Fibroblast of skin of abdomen (primary cell): Measurements from ENCODE around the gene HS3ST3B1. TPM values are rescaled to one million over a fixed set of nuclear protein-coding genes. Genes with fewer than 3 reads are reported as not detected.

Source experiments
- DNase-seq: peaks from one replicate; pipeline ENCODE4 v3.0.0-alpha.2; 2013
- polyA plus RNA-seq, 2 experiments: library from polyadenylated mRNA; unstranded; fragments of 120-200 nt; gene quantifications; one replicate each; pipeline ENCODE4 v1.2.1, GENCODE V29; 2013; ENCODE audit not compliant: insufficient read length in 2 of 2

The HS3ST3B1 gene
- 32.8 TPM for polyA plus RNA-seq (2013, experiment 1 of 2; ENCODE audit: insufficient read length)
- 34.5 TPM for polyA plus RNA-seq (2013, experiment 2 of 2; ENCODE audit: insufficient read length)

DNA sequence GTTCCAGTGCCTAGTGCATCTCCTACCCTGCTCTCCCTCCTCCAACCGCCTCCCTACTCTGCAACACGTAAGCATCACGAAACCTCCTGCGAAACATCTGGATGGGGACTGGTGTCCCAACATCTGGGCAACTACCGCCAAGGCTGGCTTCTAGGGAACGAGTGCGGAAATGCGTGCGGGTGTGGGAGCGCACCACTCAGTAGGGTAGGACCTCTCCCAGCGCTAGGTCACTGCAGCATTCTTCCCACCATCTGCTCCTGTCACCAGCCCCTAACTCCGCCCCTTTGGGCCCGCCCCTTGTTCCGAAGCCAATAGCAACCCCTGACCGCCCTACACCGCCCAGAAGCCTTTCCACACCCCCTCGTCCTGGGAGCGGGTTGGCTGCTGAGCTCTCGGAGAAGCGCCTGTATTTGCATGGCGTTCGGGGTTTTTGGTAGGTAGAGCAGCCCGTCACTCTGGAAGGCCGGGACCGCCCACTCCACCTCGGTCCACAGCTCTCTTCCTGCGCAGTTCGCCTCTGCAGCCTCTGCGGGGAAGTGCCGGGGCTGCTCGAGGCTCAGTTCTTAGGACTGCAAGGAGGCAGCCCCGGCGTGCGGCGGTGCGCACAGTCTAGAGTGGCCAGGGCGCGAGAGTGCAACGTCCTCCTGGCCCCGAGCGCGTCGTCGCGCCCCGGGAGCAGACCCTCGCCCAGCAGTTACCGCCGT is at the start of gene HS3ST3B1:
HS3ST3B1 (plus strand) TSS at position 507 of the 704 bp plus-strand sequence. CDS start 438 bp downstream, outside the sequence.
- DNase-seq, result peak; percentile 100

DNA sequence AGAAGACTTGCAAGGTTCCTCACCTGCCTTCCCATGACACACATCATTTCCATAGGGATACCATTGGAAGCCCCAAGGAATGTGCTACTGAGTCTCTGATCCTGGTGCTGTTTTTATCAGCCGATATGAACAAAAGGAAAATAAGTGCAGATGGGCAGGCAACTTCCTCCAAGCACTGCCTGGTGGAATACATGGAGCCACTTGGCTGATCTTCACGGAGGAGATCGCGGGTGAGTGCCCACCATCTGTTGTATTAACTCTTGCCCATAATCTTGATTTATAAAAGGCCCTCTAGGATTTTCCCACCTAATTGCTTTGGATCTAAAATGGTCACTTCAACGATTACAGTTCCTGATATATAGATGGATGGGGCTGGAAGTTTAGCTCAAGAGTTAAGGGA is 39.5 kb upstream of the HS3ST3B1 start:
- no peak for DNase-seq

DNA sequence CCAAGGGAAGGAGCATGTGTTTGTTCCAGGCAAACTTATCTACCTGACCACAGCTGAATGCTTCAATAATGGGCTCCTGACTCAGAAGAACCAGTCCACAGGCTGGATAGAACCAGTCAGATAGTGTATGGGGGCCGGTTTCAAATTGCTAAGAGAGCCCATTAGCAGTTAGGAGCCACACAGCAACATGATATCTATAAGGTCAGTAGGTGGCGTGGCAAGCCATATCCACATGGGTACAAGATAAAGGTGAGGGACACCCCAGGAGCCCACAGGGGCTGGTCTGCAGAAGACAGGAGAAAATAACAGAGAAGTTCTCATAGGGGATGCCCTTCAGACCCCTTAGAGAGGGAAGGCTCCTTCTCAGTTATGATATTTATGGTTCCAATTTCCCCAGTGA is 32.6 kb upstream of the HS3ST3B1 start:
- no peak for DNase-seq

DNA sequence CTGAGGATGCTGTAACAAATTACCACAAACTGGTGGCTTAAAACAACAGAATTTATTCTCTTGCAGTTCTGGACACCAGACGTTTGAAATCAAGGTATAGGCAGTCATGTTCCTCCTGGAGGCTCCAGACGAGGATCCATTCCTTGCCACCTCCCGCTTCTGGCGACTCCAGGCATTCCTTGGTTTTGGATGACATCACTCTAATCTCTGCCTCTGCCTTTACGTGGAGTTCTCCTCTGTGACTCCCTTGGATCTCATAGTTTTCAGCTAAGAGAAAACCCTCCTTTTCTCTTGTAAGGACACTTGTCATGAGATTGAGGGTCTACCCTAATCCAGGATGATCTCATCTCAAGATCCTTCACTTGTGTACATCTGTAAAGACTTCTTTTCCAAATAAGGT is 31.4 kb upstream of the HS3ST3B1 start:
- peak; percentile 12 for DNase-seq

DNA sequence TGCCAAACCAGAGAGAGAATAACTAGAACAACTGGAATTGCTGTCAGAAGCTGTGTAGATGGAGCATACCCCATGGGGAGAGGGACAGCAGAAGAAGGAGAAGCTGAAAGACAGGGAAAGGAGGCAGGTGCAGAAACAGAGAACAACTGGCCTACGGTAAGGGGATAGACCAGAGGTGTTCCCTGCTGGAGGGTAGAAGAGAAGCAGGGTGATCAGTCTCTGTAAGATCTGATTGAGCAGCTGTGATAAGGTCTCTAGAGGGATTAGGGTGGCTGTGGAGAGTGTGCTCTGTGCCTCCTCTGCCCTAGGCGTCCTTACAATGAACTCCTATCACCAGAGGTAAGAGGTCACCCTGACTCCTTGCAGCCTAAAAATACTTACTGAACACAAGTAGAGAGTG is 30.4 kb upstream of the HS3ST3B1 start:
- DNase-seq, result no peak

DNA sequence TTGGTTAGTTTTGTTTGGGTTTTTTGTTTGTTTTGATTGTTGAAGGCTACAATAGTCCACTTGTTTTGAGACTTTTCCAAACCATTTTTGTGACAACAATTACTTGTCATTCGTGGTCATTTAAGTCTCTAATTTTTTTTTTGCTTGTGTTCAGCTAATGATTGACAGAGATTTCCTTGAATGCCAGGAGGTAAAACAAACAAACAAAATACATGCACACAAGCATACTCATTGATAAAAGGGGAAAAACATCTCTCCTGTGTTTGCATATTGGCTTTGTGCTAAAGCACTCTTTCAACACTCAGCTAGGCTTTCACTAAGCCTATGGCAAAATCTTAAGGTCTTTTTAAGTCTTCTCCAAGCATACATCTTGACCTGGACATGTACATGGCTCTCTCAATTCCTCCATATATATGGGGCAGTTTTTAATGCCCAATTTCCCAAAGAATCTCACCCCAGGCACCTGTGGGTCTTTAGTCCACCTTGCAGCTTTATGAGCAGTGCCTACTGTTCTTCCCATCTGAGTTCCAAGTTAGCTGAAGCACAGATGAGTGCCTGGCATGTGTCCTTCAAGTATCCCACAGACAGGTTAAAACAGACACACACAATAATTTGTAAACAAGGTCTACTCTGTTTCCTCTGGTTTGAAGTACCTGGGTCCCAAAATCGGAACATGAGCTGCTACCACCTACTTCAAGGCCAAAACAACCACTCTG is 24.2 kb upstream of the HS3ST3B1 start:
- no peak for DNase-seq

DNA sequence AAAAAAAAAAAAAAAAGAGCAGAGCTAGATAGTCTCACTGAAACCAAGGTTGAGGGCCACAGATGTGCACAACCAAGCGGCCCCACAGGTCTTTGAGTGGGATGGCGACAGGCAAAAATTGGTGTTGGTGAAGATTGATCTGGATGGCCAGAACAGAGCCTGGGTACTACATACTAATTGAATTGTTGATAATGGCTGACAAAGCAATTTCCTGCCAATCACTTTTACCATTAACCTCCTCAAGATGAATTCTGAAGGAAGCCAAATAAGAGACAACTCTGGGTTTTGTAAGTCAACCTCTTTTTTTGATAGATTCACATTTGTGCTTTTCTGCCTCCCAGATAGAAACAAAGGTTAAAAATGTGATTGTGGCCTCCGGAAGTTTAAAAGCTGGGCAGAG is 19.4 kb upstream of the HS3ST3B1 start:
- no peak for DNase-seq

GRCh38 chr17:14282726-14283125 is 18.2 kb upstream of the HS3ST3B1 start:
- no peak for DNase-seq

DNA sequence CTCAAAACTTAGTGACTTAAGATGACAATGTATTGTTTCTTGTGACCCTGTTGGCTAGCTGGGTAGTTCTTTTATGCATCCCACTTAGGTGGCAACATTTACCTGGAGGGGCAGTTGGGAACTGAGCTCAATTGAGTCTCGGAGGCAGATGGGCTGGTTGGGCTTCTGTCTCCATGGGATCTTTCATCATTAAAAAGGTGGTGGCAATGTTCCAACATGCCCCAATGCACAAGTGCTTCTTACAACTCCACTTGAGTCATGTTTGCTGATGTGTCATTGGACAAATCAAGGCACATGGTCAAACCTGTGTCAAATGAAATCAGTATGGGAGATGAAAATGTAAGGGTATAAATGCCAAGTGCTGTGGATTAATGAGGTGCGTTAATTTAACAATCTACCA is 11.7 kb upstream of the HS3ST3B1 start:
- DNase-seq, result no peak

DNA sequence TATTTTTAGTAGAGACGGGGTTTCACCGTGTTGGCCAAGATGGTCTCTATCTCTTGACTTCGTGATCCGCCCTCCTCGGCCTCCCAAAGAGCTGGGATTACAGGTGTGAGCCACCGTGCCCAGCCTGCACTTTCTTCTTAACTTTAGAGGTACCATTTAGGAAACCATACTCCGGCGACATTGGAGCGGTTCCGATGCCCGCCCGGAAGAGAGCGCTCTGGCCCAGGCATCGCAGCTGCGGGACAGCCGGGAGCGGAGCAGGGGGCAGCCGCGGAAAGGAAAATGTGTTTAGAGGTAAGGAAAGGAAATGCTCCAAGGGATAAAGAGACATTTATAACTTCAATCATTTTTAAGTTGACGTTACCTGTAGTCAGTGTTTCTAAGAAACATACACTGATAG is 6.0 kb upstream of the HS3ST3B1 start:
- no peak for DNase-seq

- no peak for DNase-seq
Measured at GRCh38 chr17:14295676-14296075, 5.2 kb upstream of the HS3ST3B1 start.

DNA sequence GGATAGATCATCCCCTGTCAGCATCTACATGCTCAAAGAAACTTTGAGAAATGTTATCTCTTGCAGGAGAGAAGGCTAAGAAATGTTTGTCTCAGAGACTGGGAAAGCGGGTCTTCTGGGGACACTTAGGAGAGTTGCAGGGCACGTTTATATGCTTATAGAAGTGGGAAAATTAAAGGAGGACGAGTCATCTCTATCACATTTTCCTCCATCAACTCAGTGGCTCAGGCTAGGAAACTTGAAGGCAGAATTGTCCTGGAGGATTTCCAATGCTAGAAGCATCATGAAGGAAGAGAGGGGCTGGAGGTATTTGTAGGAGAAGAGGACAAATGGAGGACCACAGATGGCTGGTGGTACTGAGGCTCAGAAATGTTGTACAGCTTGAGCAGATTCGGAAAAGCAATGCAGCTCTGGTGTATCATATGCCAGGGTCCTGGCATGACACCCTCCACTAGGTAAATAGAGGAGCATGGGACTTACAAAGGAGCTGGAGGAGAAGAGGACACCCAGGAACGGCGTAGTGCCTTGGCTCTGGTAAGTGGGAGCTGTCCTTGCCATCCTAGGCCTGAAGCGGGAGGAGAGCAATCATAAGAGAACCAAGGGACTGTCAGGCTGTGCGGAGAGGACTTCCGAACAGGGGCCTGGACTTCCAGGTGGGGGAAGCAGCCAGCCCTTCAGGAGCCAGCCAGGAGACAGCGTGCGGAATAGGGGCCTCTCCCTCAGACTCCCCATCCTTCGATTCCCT is 4.5 kb upstream of the HS3ST3B1 start:
- peak; percentile 63 for DNase-seq

DNA sequence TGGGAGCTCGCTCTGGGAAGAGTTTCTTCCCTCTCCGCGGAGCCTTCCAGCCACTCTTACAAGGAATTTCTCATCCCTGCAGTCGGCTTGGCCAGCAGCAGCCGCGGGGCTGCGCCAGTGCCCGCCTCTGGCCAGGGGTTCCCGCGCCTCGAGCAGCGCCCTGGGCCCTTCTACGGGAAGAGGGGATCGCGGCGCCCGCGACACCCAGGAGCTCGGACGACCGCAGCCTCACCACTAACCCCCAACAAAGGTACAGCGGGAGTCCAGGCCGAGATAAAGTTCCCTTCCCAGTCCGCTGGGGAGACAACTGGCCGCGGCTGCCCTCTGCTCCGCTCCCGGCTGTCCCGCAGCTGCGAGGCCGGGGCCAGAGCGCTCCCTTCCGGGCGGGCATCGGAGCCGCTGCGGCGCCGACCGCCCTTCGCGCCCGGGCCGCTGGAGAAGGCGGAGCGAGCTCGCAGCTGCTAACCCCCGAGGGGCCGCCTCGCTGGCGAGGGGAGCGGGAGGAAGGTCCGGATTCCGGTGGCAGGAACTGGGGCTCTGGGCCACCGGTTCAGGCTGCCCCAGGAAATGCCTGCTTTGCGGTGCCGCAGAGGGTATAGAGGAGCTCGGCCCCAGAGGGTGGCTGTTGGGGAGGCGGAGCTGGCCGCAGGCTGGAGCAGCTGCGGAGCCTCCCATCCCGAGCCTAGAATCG is 3.6 kb upstream of the HS3ST3B1 start:
- DNase-seq, result peak; percentile 70

DNA sequence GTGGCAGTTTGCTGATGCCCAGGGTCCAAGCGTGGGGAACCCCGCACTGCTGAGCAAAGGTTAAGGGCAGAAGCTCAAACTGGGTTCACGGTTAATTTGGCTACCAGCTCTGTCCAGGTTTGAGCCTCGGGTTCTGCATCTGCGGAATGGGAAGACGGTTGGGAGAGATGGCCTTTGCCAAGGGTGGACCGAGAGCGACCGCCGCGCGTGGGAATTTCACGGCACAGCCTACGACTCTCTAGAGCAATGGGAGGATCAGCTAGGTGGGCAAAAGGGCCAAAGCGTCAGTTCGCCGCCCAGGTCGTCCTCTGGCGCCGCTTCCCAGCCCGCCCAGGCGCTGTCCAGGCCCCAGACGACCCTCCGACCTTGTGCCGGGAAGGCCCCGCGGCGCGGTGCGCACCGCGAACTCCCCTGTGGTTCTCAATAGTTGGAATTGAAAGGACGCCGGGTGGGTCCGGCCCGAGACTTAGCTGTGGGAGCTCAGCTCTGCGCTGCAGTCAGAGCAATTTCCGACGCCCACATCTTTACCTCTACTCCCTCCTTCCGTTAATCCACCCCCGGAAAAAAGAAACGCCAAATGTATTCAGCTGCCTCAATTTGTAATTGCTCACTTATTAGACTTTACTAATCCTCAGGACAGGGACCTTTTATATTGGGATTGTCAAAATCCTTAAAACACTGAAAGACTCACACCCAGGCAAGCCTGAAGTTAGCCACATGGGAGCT is 2.5 kb upstream of the HS3ST3B1 start:
- no peak for DNase-seq

DNA sequence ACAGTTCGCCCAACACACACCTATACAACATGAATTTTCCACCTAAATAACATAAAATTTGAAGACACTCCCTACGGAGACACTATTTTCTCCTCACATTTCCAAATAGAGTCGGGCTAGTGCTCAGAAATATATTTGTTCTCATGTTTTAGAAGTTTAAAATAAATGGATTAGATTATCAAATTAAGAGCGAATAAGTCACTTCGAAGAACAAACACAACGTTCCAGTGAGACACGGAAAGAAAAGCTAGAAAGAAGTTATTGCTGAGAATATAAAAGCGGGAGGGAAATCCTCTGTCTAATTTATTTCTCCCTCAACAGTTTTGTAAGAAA is 2.0 kb upstream of the HS3ST3B1 start:
- no peak for DNase-seq

DNA sequence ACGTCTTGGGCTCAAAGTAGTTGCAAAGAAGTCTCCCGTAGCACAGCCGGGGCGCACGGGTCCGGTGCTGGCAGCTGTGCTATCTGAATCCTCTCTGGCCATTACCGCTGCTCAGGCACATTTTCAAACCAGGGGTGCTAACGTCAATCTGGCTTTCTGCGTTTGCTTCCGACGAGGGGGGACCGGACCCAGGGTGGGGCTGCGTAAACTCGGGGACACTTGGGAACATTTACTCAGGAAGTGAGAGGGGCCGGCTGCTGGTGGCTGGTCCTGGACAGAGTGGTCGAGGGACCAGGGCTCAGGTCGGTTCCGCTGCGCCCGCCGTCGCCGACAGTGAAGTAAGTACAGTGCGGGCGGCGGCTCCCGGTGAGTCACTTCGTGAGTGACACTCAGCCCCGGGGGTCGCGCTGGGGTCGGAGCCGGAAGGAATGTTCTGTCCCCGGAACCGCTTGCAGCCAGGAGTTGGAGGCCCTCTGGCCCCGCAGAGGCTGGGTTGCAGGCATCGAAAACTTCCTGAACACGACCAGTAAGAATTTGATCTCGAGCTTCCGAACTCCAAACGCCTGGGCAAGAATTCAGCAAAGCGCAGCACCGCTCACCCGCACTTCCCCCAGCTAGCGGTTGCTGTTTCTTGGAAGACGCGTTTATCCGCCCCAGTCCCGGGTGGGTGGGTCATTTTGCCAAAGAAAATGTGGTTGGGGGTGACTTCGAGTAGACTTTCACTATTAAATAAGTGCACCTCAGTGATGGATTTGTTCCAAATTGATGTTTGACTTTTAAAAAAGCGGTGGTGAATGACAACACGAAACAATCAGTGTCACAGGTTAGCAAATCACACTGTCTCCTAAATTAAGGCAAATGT is 1.4 kb upstream of the HS3ST3B1 start:
- peak; percentile 55 for DNase-seq

DNA sequence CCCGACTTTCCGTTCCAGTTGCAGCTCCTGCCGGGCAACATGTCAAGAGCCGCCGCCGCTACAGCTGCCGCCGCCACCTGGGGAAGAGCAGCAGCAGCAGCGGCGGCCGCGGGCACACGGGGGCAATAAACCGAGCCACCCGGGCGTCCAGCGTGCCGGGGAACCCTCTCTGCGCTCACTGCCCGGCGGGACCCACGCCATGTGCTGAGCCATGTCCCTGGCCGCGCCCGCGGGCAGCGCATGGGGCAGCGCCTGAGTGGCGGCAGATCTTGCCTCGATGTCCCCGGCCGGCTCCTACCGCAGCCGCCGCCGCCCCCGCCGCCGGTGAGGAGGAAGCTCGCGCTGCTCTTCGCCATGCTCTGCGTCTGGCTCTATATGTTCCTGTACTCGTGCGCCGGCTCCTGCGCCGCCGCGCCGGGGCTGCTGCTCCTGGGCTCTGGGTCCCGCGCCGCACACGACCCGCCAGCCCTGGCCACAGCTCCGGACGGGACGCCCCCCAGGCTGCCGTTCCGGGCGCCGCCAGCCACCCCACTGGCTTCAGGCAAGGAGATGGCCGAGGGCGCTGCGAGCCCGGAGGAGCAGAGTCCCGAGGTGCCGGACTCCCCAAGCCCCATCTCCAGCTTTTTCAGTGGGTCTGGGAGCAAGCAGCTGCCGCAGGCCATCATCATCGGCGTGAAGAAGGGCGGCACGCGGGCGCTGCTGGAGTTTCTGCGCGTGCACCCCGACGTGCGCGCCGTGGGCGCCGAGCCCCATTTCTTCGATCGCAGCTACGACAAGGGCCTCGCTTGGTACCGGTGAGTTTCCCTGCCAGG is 604 bp downstream of the HS3ST3B1 start:
- DNase-seq, result no peak

DNA sequence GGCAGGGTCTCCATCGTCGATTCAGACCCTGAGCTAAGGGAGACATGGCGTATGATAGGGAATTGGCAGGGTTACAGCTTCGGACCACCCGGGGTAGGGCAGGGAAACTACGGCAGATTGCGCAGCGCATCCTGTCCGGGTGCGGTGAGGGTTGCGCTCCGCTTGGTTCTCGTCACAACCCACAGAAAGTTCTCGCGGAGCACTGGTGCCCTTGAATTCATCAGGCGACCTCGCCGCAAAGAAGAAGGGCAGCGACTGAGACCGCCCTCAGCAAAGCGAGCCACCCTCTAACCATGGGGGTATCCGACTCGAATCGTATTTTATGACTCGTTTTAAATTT is 1.2 kb downstream of the HS3ST3B1 start:
- DNase-seq, result no peak

DNA sequence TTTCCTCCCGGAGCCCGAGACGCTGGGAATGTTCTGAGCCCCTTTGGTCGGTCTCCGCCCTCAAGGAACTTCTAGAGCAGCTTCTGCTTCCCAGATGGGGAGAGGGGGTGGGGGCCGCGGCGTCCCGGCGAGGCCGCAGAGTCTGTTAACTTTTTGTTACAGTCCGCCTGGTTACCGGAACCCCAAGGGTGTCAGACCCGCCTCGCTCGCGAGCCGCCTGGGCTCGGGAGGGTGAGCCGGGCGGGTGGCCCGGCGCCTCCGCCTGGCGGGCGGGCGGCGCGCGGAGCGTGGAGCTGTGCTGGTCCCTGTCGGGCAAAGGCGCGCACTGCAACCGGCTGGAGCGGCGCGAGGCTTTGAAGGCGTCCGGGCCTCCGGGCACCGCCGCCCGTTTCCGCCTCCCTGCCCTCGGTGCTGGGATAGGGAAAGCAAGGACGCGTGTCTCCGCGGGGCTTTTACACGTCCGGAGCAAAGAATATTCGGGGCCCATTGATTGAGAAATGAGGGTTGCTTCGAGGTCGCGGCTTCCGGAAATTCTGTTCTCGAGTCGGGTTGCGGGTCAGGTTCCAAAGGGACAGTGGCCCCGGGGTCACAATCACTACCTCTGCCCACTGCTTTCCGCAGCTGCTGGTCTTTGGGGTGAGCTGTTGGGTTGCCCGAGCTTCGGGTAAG is 1.7 kb downstream of the HS3ST3B1 start:
- peak; percentile 83 for DNase-seq
